Neuronal stem cell (in vitro differentiated cells): Measurements from ENCODE around the gene SYNDIG1.
A peak's percentile ranks its signal among the peaks of the same experiment; 100 is the strongest.

Experiments used
- DNase-seq: peaks from one replicate; pipeline ENCODE4 v3.0.0-alpha.2; 2013; ENCODE audit warnings: low spot score
- H2AFZ ChIP-seq: one replicate; pipeline ENCODE4 v1.6.1; 2013; ENCODE audit warnings: mild to moderate bottlenecking, low read length, inconsistent platforms
- H2AK5ac ChIP-seq: 2 replicates; pipeline ENCODE4 v1.6.1; 2013; ENCODE audit warnings: low read depth, mild to moderate bottlenecking, inconsistent platforms, low read length, moderate library complexity, mixed read lengths
- H2BK120ac ChIP-seq: 2 replicates; pipeline ENCODE4 v1.6.1; 2013; ENCODE audit warnings: low read depth, mild to moderate bottlenecking, inconsistent platforms, low read length, moderate library complexity, mixed read lengths
- H2BK12ac ChIP-seq: one replicate; pipeline ENCODE4 v1.6.1; 2013; ENCODE audit warnings: low read length, inconsistent platforms
- H2BK15ac ChIP-seq: 2 replicates; pipeline ENCODE4 v1.6.1; 2013; ENCODE audit warnings: mild to moderate bottlenecking, low read length, inconsistent platforms, mixed read lengths
- H2BK5ac ChIP-seq: one replicate; pipeline ENCODE4 v1.6.1; 2013; ENCODE audit warnings: inconsistent platforms, mild to moderate bottlenecking, low read length, moderate library complexity
- H3K14ac ChIP-seq: one replicate; pipeline ENCODE4 v1.6.1; 2013; ENCODE audit warnings: low read length, inconsistent platforms
- H3K18ac ChIP-seq: 2 replicates; pipeline ENCODE4 v1.6.1; 2013; ENCODE audit warnings: low read length, inconsistent platforms
- H3K23ac ChIP-seq: 2 replicates; pipeline ENCODE4 v1.6.1; 2013; ENCODE audit warnings: low read depth, mild to moderate bottlenecking, mixed read lengths, low read length, inconsistent platforms; ENCODE audit not compliant: poor library complexity
- H3K27ac ChIP-seq: replicated peaks from 3 replicates; pipeline ENCODE4 v1.5.1; 2013; ENCODE audit warnings: low read length, inconsistent platforms
- H3K27me3 ChIP-seq, 3 experiments: 2 replicates each; pipeline ENCODE4 v1.6.1; 2013; ENCODE audit warnings: low read length in 3 of 3, mild to moderate bottlenecking in 2 of 3, inconsistent platforms in 1 of 3, low read depth in 1 of 3, mixed read lengths in 1 of 3, moderate library complexity in 1 of 3; ENCODE audit not compliant: control insufficient read depth in 3 of 3, insufficient read depth in 3 of 3
- H3K36me3 ChIP-seq, 2 donors: replicated peaks in 1 of 2; 2 replicates each; pipeline ENCODE4 v1.6.1; 2013; ENCODE audit warnings: low read length in 2 of 2; ENCODE audit not compliant: control insufficient read depth in 2 of 2, insufficient read depth in 2 of 2
- H3K4ac ChIP-seq: 2 replicates; pipeline ENCODE4 v1.6.1; 2013; ENCODE audit warnings: inconsistent platforms, mild to moderate bottlenecking, low read length, moderate library complexity
- H3K4me1 ChIP-seq, 2 donors: 1 replicate in 1 of 2; 2 replicates in 1 of 2; pipeline ENCODE4 v1.6.1; 2013; ENCODE audit warnings: low read length in 2 of 2, low read depth in 1 of 2; ENCODE audit not compliant: control insufficient read depth in 2 of 2, insufficient read depth in 1 of 2
- H3K4me2 ChIP-seq: one replicate; pipeline ENCODE4 v1.6.1; 2013; ENCODE audit warnings: mild to moderate bottlenecking, low read length, inconsistent platforms; ENCODE audit not compliant: insufficient read depth, poor library complexity, severe bottlenecking
- H3K4me3 ChIP-seq, 2 donors: 2 replicates each; pipeline ENCODE4 v1.5.1; 2013; ENCODE audit warnings: low read length in 2 of 2, mild to moderate bottlenecking in 2 of 2, inconsistent platforms in 1 of 2, moderate library complexity in 1 of 2
- H3K79me1 ChIP-seq: one replicate; pipeline ENCODE4 v1.6.1; 2013; ENCODE audit warnings: low read depth, mild to moderate bottlenecking, inconsistent platforms, low read length, moderate library complexity
- H3K9ac ChIP-seq: one replicate; pipeline ENCODE4 v1.6.1; 2013; ENCODE audit warnings: mild to moderate bottlenecking, low read depth, low read length, inconsistent platforms; ENCODE audit not compliant: poor library complexity
- H3K9me3 ChIP-seq, 2 donors: replicated peaks in 1 of 2; 2 replicates each; pipeline versions ENCODE3 to v1.6.1; 2013; ENCODE audit warnings: low read length in 2 of 2, mild to moderate bottlenecking in 2 of 2, inconsistent platforms in 1 of 2, low read depth in 1 of 2, mixed read lengths in 1 of 2, moderate library complexity in 1 of 2; ENCODE audit not compliant: control insufficient read depth in 2 of 2, insufficient read depth in 1 of 2
- H4K8ac ChIP-seq: one replicate; pipeline ENCODE4 v1.6.1; 2013; ENCODE audit warnings: low read depth, mild to moderate bottlenecking, inconsistent platforms, low read length, moderate library complexity
- H4K91ac ChIP-seq: one replicate; pipeline ENCODE4 v1.6.1; 2013; ENCODE audit warnings: low read length, low read depth, mild to moderate bottlenecking, inconsistent platforms; ENCODE audit not compliant: poor library complexity
- WGBS, 2 donors: extraction: QIAGEN DNeasy Blood & Tissue Kit; methylation state at CpG; one replicate each; pipeline ENCODE4 v1.1.7; 2013; ENCODE audit warnings: missing lambda C conversion rate in 2 of 2, mixed read lengths in 1 of 2; ENCODE audit not compliant: insufficient read length in 2 of 2, insufficient replicate concordance in 1 of 2; ENCODE audit errors: extremely low coverage in 2 of 2; 5-methylcytosine and 5-hydroxymethylcytosine counted together

SYNDIG1 gene

GRCh38 chr20:24684956-24685691 lies 215.7 kb downstream of the SYNDIG1 start:
- H2BK15ac ChIP-seq, result no peak overlapping the region
- no peak for DNase-seq
- no peak overlapping the region for H2BK5ac ChIP-seq
- H3K14ac ChIP-seq, result peak overlapping the region; percentile 75
- no peak overlapping the region for H4K8ac ChIP-seq
- H3K9me3 ChIP-seq, result peaks cover 0 to 1% of the 10 kb centered on the region in 2 donors
- H3K23ac ChIP-seq, result no peak overlapping the region
- no peak overlapping the region for H2BK12ac ChIP-seq
- no peak overlapping the region for H4K91ac ChIP-seq
- H3K36me3 ChIP-seq, result no peaks in the 10 kb centered on the region
- no CpG with 5 or more reads among the region's 16 CpGs for WGBS, 2 donors
- no peak overlapping the region for H3K18ac ChIP-seq
- no peak overlapping the region for H3K27ac ChIP-seq
- no peak overlapping the region for H3K4ac ChIP-seq
- no peak overlapping the region for H3K4me3 ChIP-seq
- no peak overlapping the region for H3K4me2 ChIP-seq
- H3K27me3 ChIP-seq, result no peaks in the 10 kb centered on the region
- no peaks in the 10 kb centered on the region for H3K79me1 ChIP-seq
- H3K4me1 ChIP-seq, result no peaks in the 10 kb centered on the region
- H2BK120ac ChIP-seq, result no peak overlapping the region
- no peak overlapping the region for H3K9ac ChIP-seq
- no peak overlapping the region for H2AK5ac ChIP-seq
- no peak overlapping the region for H2AFZ ChIP-seq

GRCh38 chr20:24685736-24686135 lies 216.3 kb downstream of the SYNDIG1 start:
- Histone ChIP-seq H2BK120ac (no peak overlapping the region), H2AFZ (no peak overlapping the region), H2BK15ac (no peak overlapping the region), H4K8ac (no peak overlapping the region), H3K23ac (peak overlapping the region; percentile 22), H3K27ac (no peak overlapping the region), H3K4me1 (no peaks in the 10 kb centered on the region), H3K14ac (peak overlapping the region; percentile 75), H3K36me3 (no peaks in the 10 kb centered on the region), H3K18ac (peak overlapping the region; percentile 23), H3K27me3 (no peaks in the 10 kb centered on the region), H3K4me2 (no peak overlapping the region), H3K4me3 (no peak overlapping the region), H2BK12ac (no peak overlapping the region), H2BK5ac (no peak overlapping the region), H2AK5ac (no peak overlapping the region), H4K91ac (no peak overlapping the region), H3K9me3 (peaks cover 0 to 3% of the 10 kb centered on the region in 2 donors), H3K79me1 (no peaks in the 10 kb centered on the region), H3K4ac (no peak overlapping the region), H3K9ac (no peak overlapping the region)
- WGBS, 2 donors, result no CpG with 5 or more reads among the region's 5 CpGs
- DNase-seq, result no peak

- H4K91ac ChIP-seq, result no peak overlapping the region
- H3K27me3 ChIP-seq, result no peaks in the 10 kb centered on the region
- H2BK5ac ChIP-seq, result no peak overlapping the region
- H2AFZ ChIP-seq, result no peak overlapping the region
- no peaks in the 10 kb centered on the region for H3K4me1 ChIP-seq
- H3K4me2 ChIP-seq, result no peak overlapping the region
- no peak overlapping the region for H3K14ac ChIP-seq
- DNase-seq, result no peak
- H3K9ac ChIP-seq, result no peak overlapping the region
- no peak overlapping the region for H3K27ac ChIP-seq
- no peak overlapping the region for H2BK15ac ChIP-seq
- H3K4me3 ChIP-seq, result no peak overlapping the region
- no peak overlapping the region for H3K18ac ChIP-seq
- no peak overlapping the region for H2BK12ac ChIP-seq
- H3K9me3 ChIP-seq, result peaks cover 0 to 3% of the 10 kb centered on the region in 2 donors
- H3K23ac ChIP-seq, result no peak overlapping the region
- H2AK5ac ChIP-seq, result no peak overlapping the region
- H3K79me1 ChIP-seq, result no peaks in the 10 kb centered on the region
- H3K4ac ChIP-seq, result no peak overlapping the region
- H3K36me3 ChIP-seq, result no peaks in the 10 kb centered on the region
- no peak overlapping the region for H2BK120ac ChIP-seq
- no CpG with 5 or more reads among the region's 7 CpGs for WGBS, 2 donors
- no peak overlapping the region for H4K8ac ChIP-seq
Observed at GRCh38 chr20:24686156-24686555, 216.7 kb downstream of the SYNDIG1 start.

GRCh38 chr20:24690408-24690807 lies 221.0 kb downstream of the SYNDIG1 start:
- no peak overlapping the region for H3K14ac ChIP-seq
- H3K4me1 ChIP-seq, result no peaks in the 10 kb centered on the region
- H4K91ac ChIP-seq, result no peak overlapping the region
- H2BK15ac ChIP-seq, result no peak overlapping the region
- WGBS, 2 donors, result no CpG with 5 or more reads among the region's 1 CpG
- H3K4ac ChIP-seq, result no peak overlapping the region
- H3K27ac ChIP-seq, result no peak overlapping the region
- H3K79me1 ChIP-seq, result no peaks in the 10 kb centered on the region
- H3K18ac ChIP-seq, result no peak overlapping the region
- no peak overlapping the region for H2BK12ac ChIP-seq
- no peak overlapping the region for H3K9ac ChIP-seq
- no peak overlapping the region for H2BK120ac ChIP-seq
- H3K9me3 ChIP-seq, result peaks cover 0 to 3% of the 10 kb centered on the region in 2 donors
- H3K4me2 ChIP-seq, result no peak overlapping the region
- no peak overlapping the region for H4K8ac ChIP-seq
- no peak overlapping the region for H3K4me3 ChIP-seq
- no peaks in the 10 kb centered on the region for H3K27me3 ChIP-seq
- peak overlapping the region; percentile 59 for H3K23ac ChIP-seq
- H3K36me3 ChIP-seq, result no peaks in the 10 kb centered on the region
- H2AFZ ChIP-seq, result no peak overlapping the region
- no peak for DNase-seq
- H2AK5ac ChIP-seq, result no peak overlapping the region
- H2BK5ac ChIP-seq, result no peak overlapping the region
